ENCODE measurements around the gene CHAT.

CHAT gene

GRCh38 chr10:49592726-49593563 is 20.9 kb upstream of the CHAT start:
- peaks cover 17% of the 10 kb centered on the region for H3K9me3 Mint-ChIP-seq
- H3K4me3 Mint-ChIP-seq = no peak overlapping the region
- H3K36me3 Mint-ChIP-seq (ENCODE audit: low read depth) = no peaks in the 10 kb centered on the region
- peaks cover 9% of the 10 kb centered on the region for H3K4me1 Mint-ChIP-seq (ENCODE audit: low read depth)
- H3K27ac Mint-ChIP-seq = no peak overlapping the region
- intact Hi-C loops (cut with micrococcal nuclease) = no loop called here
- peaks cover 22% of the 10 kb centered on the region for H3K27me3 Mint-ChIP-seq

- no peak overlapping the region for H3K27ac Mint-ChIP-seq
- no peaks in the 10 kb centered on the region for H3K36me3 Mint-ChIP-seq (ENCODE audit: low read depth)
- H3K4me3 Mint-ChIP-seq = no peak overlapping the region
- H3K27me3 Mint-ChIP-seq = peaks cover 22% of the 10 kb centered on the region
- H3K9me3 Mint-ChIP-seq = peaks cover 17% of the 10 kb centered on the region
- intact Hi-C loops (cut with micrococcal nuclease) = no loop called here
- peaks cover 9% of the 10 kb centered on the region for H3K4me1 Mint-ChIP-seq (ENCODE audit: low read depth)
Measured at GRCh38 chr10:49593564-49593875, 20.3 kb upstream of the CHAT start.

- Mint-ChIP-seq H3K36me3 (ENCODE audit: low read depth) (no peaks in the 10 kb centered on the region), H3K4me1 (ENCODE audit: low read depth) (peaks cover 9% of the 10 kb centered on the region), H3K9me3 (peaks cover 14% of the 10 kb centered on the region), H3K27me3 (peaks cover 22% of the 10 kb centered on the region), H3K27ac (no peak overlapping the region), H3K4me3 (no peak overlapping the region)
- intact Hi-C loops (cut with micrococcal nuclease) = loop anchor here (2.0 kb wide), 1 partner anchor 631 kb away; no protein-coding TSS in a partner anchor
Measured at GRCh38 chr10:49593998-49594397, 19.8 kb upstream of the CHAT start.

DNA sequence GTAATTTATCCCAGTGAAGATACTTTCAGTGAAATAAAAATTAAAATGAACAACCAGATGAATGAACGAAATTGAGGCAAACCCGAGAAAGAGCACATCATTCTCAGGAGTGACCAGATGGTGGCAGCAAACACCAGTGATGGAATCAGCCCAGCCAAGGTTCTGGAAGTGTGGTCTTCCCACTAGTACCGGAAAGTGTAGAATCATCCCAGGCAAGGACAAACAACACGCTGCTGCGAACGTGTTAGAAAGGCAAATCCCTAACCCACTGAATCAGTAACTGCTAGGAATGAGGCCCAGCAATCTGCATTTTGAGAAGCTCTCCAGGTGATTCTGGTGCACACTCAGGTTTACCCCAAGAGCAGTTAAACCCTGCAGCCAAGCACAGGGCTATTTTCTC is 19.2 kb upstream of the CHAT start:
- peaks cover 9% of the 10 kb centered on the region for H3K4me1 Mint-ChIP-seq (ENCODE audit: low read depth)
- no peaks in the 10 kb centered on the region for H3K36me3 Mint-ChIP-seq (ENCODE audit: low read depth)
- no peak overlapping the region for H3K27ac Mint-ChIP-seq
- no peak overlapping the region for H3K4me3 Mint-ChIP-seq
- intact Hi-C loops (cut with micrococcal nuclease) = loop anchor here (2.0 kb wide), 1 partner anchor 630 kb away; no protein-coding TSS in a partner anchor
- H3K27me3 Mint-ChIP-seq = peaks cover 22% of the 10 kb centered on the region
- H3K9me3 Mint-ChIP-seq = peaks cover 8% of the 10 kb centered on the region

DNA sequence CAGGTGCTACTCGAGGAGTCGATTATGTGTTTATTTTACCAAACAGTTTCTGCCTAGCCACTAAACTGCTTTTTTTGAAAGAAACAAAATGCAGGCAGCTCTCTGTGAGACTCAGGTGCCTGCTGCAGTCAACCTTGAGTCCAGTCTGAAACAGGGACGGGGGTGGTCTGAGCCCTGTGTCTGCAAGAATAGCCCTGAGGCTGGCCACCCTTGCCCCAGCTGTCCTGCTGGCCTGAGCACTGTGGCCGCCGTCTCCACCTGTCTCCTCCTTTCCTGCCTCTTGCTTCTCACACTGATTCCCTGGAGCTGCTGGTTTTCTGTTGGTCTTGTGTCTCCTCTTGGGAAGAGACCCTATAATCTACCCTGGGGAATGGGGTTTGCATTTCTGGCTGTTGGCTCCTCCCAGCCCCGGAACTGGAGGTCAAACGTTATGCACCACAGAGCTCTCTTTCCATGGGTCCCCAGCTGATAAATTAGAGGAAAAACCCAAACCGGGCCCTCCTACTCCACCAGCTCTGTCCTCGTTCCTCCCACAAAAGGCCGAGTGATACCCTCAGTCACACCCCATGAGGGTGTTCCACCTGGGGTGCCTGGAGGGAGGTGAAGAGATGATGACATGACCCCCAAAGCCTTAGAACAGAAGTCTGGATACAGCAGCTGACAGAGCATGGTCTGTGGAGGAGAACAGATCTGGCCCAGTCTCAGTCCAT is 18.7 kb upstream of the CHAT start:
- Mint-ChIP-seq H3K4me3 (no peak overlapping the region), H3K9me3 (peaks cover 2% of the 10 kb centered on the region), H3K27ac (no peak overlapping the region), H3K36me3 (ENCODE audit: low read depth) (no peaks in the 10 kb centered on the region), H3K27me3 (peaks cover 21% of the 10 kb centered on the region), H3K4me1 (ENCODE audit: low read depth) (peaks cover 9% of the 10 kb centered on the region)
- intact Hi-C loops (cut with micrococcal nuclease) = loop anchor here (2.0 kb wide), 1 partner anchor 630 kb away; no protein-coding TSS in a partner anchor

DNA sequence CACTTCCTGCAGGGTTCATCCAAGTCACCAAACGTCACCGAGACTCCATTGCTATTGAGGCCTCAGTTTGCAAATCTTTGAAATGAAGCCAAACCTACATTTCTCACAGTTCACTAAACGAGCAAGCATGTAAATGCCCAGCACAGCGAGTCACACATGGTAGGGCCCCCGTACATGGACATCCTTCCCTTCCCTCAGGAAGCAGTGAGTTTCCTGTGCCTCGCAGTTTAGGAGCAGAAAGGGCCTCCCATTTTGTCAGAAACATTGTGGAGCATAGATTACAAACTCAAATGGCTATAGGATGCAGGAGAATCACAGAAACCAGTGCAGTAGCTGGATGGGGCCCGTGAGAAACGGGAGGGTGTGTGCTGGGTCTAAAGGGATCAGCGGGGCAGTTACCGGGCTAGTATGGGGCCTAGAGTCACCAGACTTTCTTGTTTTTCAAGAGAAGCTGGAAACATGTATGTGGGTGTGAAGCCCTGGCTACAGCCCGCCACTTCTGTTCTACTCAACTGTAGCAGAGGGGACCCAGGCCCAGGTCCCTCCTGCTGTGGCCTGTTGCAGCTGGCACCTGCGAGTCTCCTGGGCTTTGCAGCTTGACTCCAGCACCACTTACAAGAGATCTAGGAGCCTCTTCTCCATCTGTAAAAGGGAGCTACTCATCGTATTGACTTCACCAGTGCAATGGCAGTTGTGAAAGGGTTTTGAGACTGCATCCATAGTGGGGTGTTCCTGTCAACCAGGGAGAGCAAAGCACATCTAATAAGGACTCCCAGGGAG is 17.9 kb upstream of the CHAT start:
- no peak overlapping the region for H3K27ac Mint-ChIP-seq
- intact Hi-C loops (cut with micrococcal nuclease) = loop anchor here (2.0 kb wide), 1 partner anchor 629 kb away; no protein-coding TSS in a partner anchor
- H3K4me3 Mint-ChIP-seq = no peak overlapping the region
- H3K4me1 Mint-ChIP-seq (ENCODE audit: low read depth) = peaks cover 9% of the 10 kb centered on the region
- H3K36me3 Mint-ChIP-seq (ENCODE audit: low read depth) = no peaks in the 10 kb centered on the region
- no peaks in the 10 kb centered on the region for H3K9me3 Mint-ChIP-seq
- peaks cover 19% of the 10 kb centered on the region for H3K27me3 Mint-ChIP-seq

- intact Hi-C loops (cut with micrococcal nuclease) = no loop called here
- Mint-ChIP-seq H3K4me1 (ENCODE audit: low read depth) (peaks cover 9% of the 10 kb centered on the region), H3K27me3 (peaks cover 21% of the 10 kb centered on the region), H3K36me3 (ENCODE audit: low read depth) (no peaks in the 10 kb centered on the region), H3K27ac (no peak overlapping the region), H3K9me3 (no peaks in the 10 kb centered on the region), H3K4me3 (no peak overlapping the region)
Measured at GRCh38 chr10:49596493-49596809, 17.4 kb upstream of the CHAT start.

- Mint-ChIP-seq H3K4me1 (ENCODE audit: low read depth) (peaks cover 9% of the 10 kb centered on the region), H3K4me3 (no peak overlapping the region), H3K27me3 (peaks cover 20% of the 10 kb centered on the region), H3K36me3 (ENCODE audit: low read depth) (no peaks in the 10 kb centered on the region), H3K9me3 (no peaks in the 10 kb centered on the region), H3K27ac (no peak overlapping the region)
- intact Hi-C loops (cut with micrococcal nuclease) = no loop called here
Measured at GRCh38 chr10:49596836-49597235, 17.0 kb upstream of the CHAT start.

- peaks cover 9% of the 10 kb centered on the region for H3K4me1 Mint-ChIP-seq (ENCODE audit: low read depth)
- H3K4me3 Mint-ChIP-seq = no peak overlapping the region
- H3K27ac Mint-ChIP-seq = no peak overlapping the region
- H3K9me3 Mint-ChIP-seq = no peaks in the 10 kb centered on the region
- peaks cover 21% of the 10 kb centered on the region for H3K27me3 Mint-ChIP-seq
- intact Hi-C loops (cut with micrococcal nuclease) = no loop called here
- no peaks in the 10 kb centered on the region for H3K36me3 Mint-ChIP-seq (ENCODE audit: low read depth)
Measured at GRCh38 chr10:49597426-49598163, 16.2 kb upstream of the CHAT start.

GRCh38 chr10:49598164-49598856 is 15.5 kb upstream of the CHAT start:
- Mint-ChIP-seq H3K27ac (no peak overlapping the region), H3K4me3 (no peak overlapping the region), H3K9me3 (no peaks in the 10 kb centered on the region), H3K4me1 (ENCODE audit: low read depth) (peaks cover 6% of the 10 kb centered on the region), H3K27me3 (peaks cover 22% of the 10 kb centered on the region), H3K36me3 (ENCODE audit: low read depth) (no peaks in the 10 kb centered on the region)
- intact Hi-C loops (cut with micrococcal nuclease) = no loop called here

DNA sequence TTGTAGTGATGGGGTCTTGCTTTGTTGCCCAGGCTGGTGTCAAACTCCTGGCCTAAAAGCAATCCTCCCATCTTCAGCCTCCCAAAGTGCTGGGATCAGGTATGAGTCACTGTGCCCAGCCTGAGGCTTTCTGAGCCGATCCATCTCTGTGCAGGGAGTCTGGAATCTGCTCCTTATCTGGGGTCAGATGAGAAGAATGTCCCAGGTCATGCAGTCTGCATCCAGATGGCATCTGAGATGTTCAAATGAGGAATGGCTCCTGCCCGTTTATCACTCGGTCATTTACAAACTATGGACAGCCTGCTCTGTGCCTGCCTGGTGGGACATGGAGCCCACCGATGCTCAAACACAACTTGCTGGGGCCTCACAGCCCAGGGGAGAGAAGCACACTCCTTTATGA is 14.9 kb upstream of the CHAT start:
- Mint-ChIP-seq H3K4me1 (ENCODE audit: low read depth) (peaks cover 5% of the 10 kb centered on the region), H3K27ac (no peak overlapping the region), H3K9me3 (no peaks in the 10 kb centered on the region), H3K27me3 (peaks cover 24% of the 10 kb centered on the region), H3K4me3 (no peak overlapping the region), H3K36me3 (ENCODE audit: low read depth) (no peaks in the 10 kb centered on the region)
- intact Hi-C loops (cut with micrococcal nuclease) = no loop called here

DNA sequence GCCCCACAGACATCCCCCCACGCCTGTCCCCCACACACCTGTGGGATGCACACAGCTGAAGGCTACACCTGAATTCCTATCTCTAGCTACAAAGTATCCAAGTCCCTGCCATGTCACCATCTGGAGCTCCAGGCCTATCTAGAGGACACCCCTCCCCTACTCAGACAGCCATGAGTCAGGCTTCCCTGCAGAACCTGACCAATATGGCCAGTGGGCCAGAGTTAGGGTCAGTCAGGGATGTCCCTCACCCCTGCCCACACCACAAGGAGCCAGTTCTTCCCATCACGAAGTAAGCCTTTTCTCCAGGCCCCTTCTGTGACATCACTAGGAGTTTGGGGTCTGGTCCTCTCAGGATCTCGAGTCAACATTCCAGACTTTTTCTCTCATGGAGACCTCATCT is 14.3 kb upstream of the CHAT start:
- intact Hi-C loops (cut with micrococcal nuclease) = no loop called here
- no peak overlapping the region for H3K4me3 Mint-ChIP-seq
- no peaks in the 10 kb centered on the region for H3K36me3 Mint-ChIP-seq (ENCODE audit: low read depth)
- no peaks in the 10 kb centered on the region for H3K9me3 Mint-ChIP-seq
- H3K4me1 Mint-ChIP-seq (ENCODE audit: low read depth) = peaks cover 5% of the 10 kb centered on the region
- H3K27ac Mint-ChIP-seq = no peak overlapping the region
- H3K27me3 Mint-ChIP-seq = peaks cover 25% of the 10 kb centered on the region

- intact Hi-C loops (cut with micrococcal nuclease) = no loop called here
- no peak overlapping the region for H3K4me3 Mint-ChIP-seq
- no peaks in the 10 kb centered on the region for H3K9me3 Mint-ChIP-seq
- peaks cover 5% of the 10 kb centered on the region for H3K4me1 Mint-ChIP-seq (ENCODE audit: low read depth)
- no peaks in the 10 kb centered on the region for H3K36me3 Mint-ChIP-seq (ENCODE audit: low read depth)
- H3K27ac Mint-ChIP-seq = no peak overlapping the region
- peaks cover 27% of the 10 kb centered on the region for H3K27me3 Mint-ChIP-seq
Measured at GRCh38 chr10:49600046-49600445, 13.8 kb upstream of the CHAT start.
